Raji (cell line): Measurements from ENCODE around the gene STN1.

Experiments
- POLR2A ChIP-seq: IDR thresholded peaks from 2 replicates; pipeline ENCODE4 v1.6.1; 2011; ENCODE audit warnings: low read depth, low read length, control low read depth; ENCODE audit not compliant: insufficient read depth

Gene STN1

GRCh38 chr10:103915796-103916195 is 2.2 kb downstream of the STN1 start:
- no peak for TF ChIP-seq POLR2A

GRCh38 chr10:103912759-103913158 is 5.2 kb downstream of the STN1 start:
- TF ChIP-seq POLR2A: no peak

GRCh38 chr10:103911021-103911459 is 6.9 kb downstream of the STN1 start:
- no peak for TF ChIP-seq POLR2A

- TF ChIP-seq POLR2A: no peak
Measured at GRCh38 chr10:103910442-103911012, 7.5 kb downstream of the STN1 start.

- no peak for TF ChIP-seq POLR2A
Measured at GRCh38 chr10:103905441-103905840, 12.5 kb downstream of the STN1 start.

- TF ChIP-seq POLR2A: no peak
Measured at GRCh38 chr10:103901299-103901698, 16.7 kb downstream of the STN1 start.

- no peak for TF ChIP-seq POLR2A
Measured at GRCh38 chr10:103899312-103899711, 18.7 kb downstream of the STN1 start.

- TF ChIP-seq POLR2A: no peak
Measured at GRCh38 chr10:103897241-103897774, 20.7 kb downstream of the STN1 start.

- no peak for TF ChIP-seq POLR2A
Measured at GRCh38 chr10:103896225-103896624, 21.8 kb downstream of the STN1 start.

- TF ChIP-seq POLR2A: no peak
Measured at GRCh38 chr10:103895411-103896186, 22.4 kb downstream of the STN1 start.

- no peak for TF ChIP-seq POLR2A
Measured at GRCh38 chr10:103894441-103894864, 23.5 kb downstream of the STN1 start.

- TF ChIP-seq POLR2A: no peak
Measured at GRCh38 chr10:103893817-103894216, 24.2 kb downstream of the STN1 start.

- TF ChIP-seq POLR2A: no peak
Measured at GRCh38 chr10:103892181-103892580, 25.8 kb downstream of the STN1 start.

- no peak for TF ChIP-seq POLR2A
Measured at GRCh38 chr10:103890688-103891087, 27.3 kb downstream of the STN1 start.

- no peak for TF ChIP-seq POLR2A
Measured at GRCh38 chr10:103890194-103890658, 27.8 kb downstream of the STN1 start.

GRCh38 chr10:103889121-103889720 is 28.8 kb downstream of the STN1 start:
- no peak for TF ChIP-seq POLR2A
